Measurements from ENCODE around the gene ITGB1BP2.
"Not testable (repeated sequence)": the region's sequence is repeated elsewhere in the genome, so short reads cannot be mapped to it uniquely, and the experiment has no call there.

ITGB1BP2 gene

DNA sequence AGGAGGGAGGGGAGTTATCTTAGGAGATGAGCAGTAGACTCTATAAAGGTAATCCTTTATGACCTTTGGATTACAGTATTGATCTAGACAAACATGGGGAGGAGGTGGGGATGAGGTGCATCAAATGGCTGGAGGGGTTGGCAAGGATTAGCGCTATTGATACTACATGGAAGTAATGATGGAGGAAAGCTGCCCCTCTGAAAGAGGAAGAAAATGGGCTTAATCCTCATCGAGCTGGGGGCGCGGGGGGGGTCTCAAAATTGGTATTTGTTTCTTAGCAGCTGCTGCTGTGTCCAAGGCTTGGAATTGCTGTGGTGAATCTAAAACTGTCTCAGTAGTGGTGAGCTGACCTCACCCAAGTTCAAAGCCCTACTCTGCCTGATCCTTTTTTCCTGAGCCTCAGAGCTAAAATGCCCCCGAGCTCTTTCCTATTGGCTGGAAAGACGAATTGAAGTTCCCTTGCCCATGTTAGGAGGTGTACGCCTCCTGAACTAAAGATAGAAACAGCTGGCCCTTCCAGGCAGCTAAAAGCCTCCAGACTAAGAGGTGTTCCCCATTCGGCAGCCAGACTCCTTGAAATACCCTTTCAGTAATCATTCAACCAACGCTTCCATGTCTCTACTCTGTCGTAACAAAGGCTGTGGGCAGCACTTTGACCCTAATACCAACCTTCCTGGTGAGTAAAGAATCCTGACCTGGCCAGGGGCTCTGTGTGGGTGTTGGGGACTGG is at the start of gene ITGB1BP2:
ITGB1BP2 (plus strand) TSS at position 556 of the 730 bp plus-strand sequence; CDS start at position 613, 57 bp downstream.
- no peak for DNase-seq

DNA sequence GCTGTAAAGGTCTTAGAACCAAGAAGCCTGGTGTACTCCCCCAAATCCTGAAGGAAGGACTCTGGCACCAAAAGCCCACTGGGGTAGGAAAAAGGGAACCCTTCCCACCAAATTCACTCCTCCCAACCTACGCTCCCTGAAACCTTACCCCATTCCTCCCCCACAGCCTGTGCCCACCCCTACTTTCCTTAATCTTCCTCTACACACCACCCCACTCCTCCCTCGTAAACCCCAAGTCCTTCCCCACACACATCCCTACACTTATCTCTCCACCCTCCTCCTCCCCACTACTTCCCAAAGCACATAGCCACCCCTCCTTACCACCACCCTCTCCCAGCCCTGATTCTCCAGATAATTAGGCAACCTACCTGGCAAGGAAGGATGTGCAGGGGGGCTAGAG is 49.3 kb upstream of the ITGB1BP2 start:
- no peak for DNase-seq

DNA sequence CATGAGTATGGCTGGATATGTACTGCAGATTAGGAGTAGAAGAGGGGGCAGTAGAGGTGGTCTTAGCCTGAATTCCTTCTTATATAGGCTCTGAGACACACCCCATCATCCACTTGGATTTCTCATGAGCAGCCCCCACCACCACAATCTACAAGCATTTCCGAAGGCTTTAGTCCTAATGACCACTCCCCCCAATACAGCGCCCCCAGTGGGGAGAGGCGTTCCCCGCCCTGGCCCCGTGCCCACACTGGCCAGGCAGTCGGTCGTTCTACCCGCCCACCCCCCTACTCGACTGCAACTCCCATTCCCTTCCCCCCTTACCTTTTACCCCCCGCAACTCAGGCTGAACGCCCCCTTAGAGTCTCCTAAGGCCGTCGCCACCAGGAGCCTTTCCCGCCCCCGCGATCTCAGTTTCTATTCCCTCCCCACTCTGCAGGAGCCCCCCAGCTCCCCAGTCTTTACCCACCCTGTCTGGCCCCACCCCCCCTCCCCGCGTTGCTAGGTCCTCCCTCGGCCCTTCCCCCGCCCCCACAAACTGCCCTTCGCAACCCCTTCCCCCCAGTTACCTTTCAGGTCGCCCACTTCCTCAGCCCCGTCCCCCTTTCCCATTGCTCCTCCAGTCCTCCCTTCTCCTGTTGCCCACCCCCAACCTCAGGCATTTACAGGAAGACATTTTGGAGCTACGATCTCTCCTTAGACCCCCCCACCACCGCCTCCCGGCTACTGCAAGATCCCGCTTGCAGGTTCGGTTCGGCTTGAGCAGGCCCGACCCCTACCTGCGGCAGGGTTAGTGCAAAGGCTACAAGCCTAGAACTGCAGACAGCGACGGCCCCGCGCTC is 48.1 kb upstream of the ITGB1BP2 start:
- peak; percentile 36 for DNase-seq

DNA sequence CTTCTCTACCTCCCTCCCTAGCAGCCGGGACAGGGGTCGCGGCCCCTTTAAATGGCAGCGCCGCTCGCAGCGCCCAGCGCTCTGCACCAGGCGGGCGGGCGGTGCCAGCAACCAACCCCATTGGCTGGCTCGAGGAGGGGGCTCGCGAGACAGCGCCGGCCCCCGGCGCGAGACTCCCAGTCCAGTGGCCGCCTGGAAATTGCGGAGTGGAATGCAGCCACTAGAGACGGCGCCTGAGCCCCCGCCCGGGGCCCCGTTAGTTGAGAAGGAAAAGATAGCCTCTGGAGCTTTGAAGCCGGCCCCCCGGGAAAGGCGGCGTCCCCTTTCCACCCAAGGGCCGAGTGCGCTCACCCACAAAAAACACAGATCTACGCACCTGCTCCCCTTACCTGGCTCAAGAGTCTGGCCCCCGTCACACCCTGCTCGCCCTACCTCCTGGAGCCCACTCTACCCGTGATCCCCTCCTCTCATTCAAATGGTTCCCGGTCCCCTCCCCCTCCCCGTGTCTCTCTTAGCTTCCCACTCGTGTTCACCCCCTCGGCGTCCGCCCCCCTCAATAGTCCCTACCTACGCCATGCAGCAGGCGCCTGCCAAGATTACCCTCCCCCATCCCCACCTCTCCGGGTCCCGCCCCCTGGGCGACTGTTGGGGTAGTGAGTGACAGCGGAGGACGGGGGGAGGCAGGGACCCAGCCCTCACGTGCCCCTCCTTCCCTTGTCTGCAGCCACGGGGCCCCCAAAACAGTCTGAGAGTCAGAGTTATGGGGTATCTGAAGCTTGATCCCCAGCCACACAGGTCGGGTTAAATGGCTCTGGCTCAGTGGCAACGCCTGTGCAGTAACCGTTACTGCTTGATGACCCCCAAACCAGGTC is 47.2 kb upstream of the ITGB1BP2 start, which contains the start of gene ZMYM3:
ZMYM3 (minus strand) TSS at position 49 of the 872 bp plus-strand sequence. CDS start 885 bp downstream, outside the sequence.
- peak; percentile 76 for DNase-seq

DNA sequence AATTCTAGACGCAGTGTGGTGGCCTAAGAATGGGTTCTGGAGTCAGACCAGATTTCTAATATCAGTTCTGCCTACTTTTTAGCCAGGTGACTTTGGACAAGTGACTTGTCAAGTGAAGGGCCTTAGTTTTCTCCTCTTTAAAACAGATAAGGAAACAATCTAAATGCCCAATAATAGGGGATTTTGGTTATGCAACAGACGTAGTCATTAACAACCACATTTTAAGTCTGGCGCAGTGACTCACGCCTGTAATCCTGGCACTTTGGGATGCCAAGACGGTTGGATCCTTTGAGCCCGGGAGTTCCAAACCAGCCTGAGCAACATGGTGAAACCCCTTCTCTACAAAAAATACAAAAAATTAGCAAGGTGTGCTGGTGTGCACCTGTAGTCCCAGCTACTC is 45.5 kb upstream of the ITGB1BP2 start:
- no peak for DNase-seq

- DNase-seq, result no peak
These were observed 44.7 kb upstream of the ITGB1BP2 start for GRCh38 chrX:71256856-71257255.

GRCh38 chrX:71268624-71269023 is 32.9 kb upstream of the ITGB1BP2 start:
- not testable (repeated sequence) for DNase-seq

- no peak for DNase-seq
These were observed 31.7 kb upstream of the ITGB1BP2 start for GRCh38 chrX:71269801-71270395.

DNA sequence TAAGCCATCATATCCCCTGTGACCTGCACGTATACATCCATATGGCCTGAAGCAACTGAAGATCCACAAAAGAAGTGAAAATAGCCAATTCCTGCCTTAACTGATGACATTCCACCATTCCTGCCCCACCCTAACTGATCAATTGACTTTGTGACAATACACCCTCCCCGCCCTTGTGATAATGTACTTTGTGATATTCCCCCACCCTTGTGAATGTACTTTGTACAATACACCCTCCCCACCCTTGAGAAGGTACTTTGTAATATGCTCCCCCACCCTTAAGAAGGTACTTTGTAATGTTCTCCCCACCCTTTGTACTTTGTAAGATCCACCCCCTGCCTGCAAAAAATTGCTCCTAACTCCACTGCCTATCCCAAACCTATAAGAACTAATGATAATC is 29.2 kb upstream of the ITGB1BP2 start:
- not testable (repeated sequence) for DNase-seq

DNA sequence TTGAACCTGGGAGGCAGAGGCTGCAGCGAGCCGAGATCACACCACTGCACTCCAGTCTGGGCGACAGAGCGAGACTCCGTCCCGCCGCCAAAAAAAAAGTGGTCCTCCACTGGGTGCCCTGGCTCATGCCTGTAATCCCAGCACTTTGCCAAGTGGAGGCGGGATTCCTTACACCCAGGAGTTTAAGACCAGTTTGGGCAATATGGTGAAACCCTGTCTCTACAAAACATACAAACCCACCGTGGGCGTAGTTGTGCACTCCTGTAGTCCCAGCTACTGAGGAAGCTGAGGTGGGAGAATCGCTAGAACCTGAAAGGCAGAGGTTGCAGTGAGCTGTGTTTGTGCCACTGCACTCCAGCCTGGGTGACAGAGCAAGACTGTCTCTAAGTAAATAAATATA is 20.2 kb upstream of the ITGB1BP2 start:
- DNase-seq, result not testable (repeated sequence)

- peak; percentile 25 for DNase-seq
These were observed 18.8 kb upstream of the ITGB1BP2 start for GRCh38 chrX:71282514-71283402.

GRCh38 chrX:71283403-71284143 is 18.0 kb upstream of the ITGB1BP2 start, which contains the start of gene NONO:
NONO (plus strand) TSS chrX:71283635; CDS start chrX:71290638, 7,003 bp downstream.
- DNase-seq, result peak; percentile 70

DNA sequence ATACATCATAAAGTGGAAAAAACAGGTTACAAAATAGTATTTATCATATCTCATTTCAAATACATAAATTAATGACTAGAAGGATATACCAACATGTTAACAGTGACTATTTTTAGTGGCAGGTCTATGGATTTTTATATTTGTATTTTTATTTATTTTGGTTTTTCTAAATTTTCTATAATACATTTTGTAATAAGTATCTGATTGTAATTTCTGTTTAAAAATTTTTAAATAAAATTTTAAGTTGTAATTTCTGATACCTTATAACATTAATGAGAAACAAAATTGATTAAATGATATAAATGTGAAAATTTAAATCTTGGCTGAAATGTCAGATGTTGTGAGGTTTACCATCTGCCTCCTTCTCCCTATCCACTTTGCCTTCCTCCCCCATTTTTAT is 15.6 kb upstream of the ITGB1BP2 start:
- no peak for DNase-seq

GRCh38 chrX:71291381-71291780 is 10.2 kb upstream of the ITGB1BP2 start:
- DNase-seq, result no peak

- DNase-seq, result no peak
These were observed 8.7 kb upstream of the ITGB1BP2 start for GRCh38 chrX:71292669-71293365.

GRCh38 chrX:71296806-71297205 is 4.7 kb upstream of the ITGB1BP2 start:
- DNase-seq, result no peak

GRCh38 chrX:71298119-71298518 is 3.4 kb upstream of the ITGB1BP2 start:
- no peak for DNase-seq

DNA sequence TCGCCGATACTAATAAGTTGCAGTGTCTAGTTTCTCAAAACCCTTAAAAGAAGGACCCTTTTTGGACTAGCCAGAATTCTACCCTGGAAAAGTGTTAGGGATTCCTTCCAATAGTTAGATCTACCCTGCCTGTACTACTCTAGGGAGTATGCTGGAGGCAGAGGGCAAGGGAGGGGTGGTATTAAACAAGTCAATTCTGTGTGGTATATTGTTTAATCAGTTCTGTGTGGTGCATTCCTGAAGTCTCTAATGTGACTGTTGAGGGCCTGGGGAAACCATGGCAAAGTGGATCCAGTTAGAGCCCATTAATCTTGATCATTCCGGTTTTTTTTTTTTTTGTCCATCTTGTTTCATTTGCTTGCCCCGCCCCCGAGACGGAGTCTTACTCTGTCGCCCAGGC is 1.5 kb upstream of the ITGB1BP2 start:
- not testable (repeated sequence) for DNase-seq

DNA sequence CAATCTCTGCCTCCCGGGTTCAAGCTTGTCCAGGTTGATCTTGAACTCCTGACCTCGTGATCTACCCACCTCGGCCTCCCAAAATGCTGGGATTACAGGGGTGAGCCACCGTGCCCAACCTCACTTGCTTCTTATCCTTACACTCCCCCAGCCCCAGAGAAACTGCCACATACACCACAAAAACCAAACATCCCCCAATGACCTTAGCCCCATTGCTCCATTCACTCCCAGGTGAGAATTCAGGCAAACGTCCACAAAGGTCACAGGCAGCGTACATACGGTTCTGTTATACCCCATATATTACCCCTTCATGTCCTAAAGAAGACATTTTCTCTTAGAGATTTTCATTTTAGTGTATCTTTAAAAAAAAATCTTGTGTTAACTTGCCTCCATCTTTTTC is 1.1 kb upstream of the ITGB1BP2 start:
- DNase-seq, result not testable (repeated sequence)
